Spleen (tissue), 11 donors: ENCODE data around the gene FAM124B. TPM values are rescaled to one million over a fixed set of nuclear protein-coding genes. Genes with fewer than 3 reads are reported as not detected.

Experiments used
- DNase-seq: peaks from one replicate; pipeline ENCODE4 v3.0.0-alpha.2; 2020
- H3K27ac ChIP-seq, 8 donors: fragments of 200-600 bp; sonication (generic) in 7 of 8; 1 replicate in 4 of 8; 2 replicates in 4 of 8; pipeline versions ENCODE4 v1.5.0 to v1.8.0; 2016 to 2021; ENCODE audit warnings: inconsistent platforms in 4 of 8, mild to moderate bottlenecking in 4 of 8, moderate library complexity in 1 of 8
- H3K27me3 ChIP-seq, 7 donors: fragments of 200-600 bp; sonication (generic) in 6 of 7; replicated peaks in 1 of 7; 1 replicate in 4 of 7; 2 replicates in 3 of 7; pipeline versions ENCODE4 v1.5.0 to v1.8.0; 2016 to 2021; ENCODE audit warnings: inconsistent platforms in 3 of 7, mild to moderate bottlenecking in 1 of 7
- H3K36me3 ChIP-seq, 6 donors: fragments of 200-600 bp; sonication (generic) in 5 of 6; 1 replicate in 4 of 6; 2 replicates in 2 of 6; pipeline versions ENCODE4 v1.5.0 to v1.8.0; 2016 to 2021; ENCODE audit warnings: inconsistent platforms in 2 of 6
- H3K4me1 ChIP-seq, 6 donors: fragments of 200-600 bp; sonication (generic) in 5 of 6; 1 replicate in 3 of 6; 2 replicates in 3 of 6; pipeline versions ENCODE4 v1.5.0 to v1.8.0; 2016 to 2021; ENCODE audit warnings: inconsistent platforms in 3 of 6
- H3K4me3 ChIP-seq, 8 donors: fragments of 200-600 bp; sonication (generic) in 7 of 8; 1 replicate in 4 of 8; 2 replicates in 4 of 8; pipeline versions ENCODE4 v1.5.0 to v1.8.0; 2016 to 2021; ENCODE audit warnings: inconsistent platforms in 4 of 8, mild to moderate bottlenecking in 4 of 8, moderate library complexity in 2 of 8
- H3K9me3 ChIP-seq, 8 donors: fragments of 200-600 bp; sonication (generic) in 7 of 8; 1 replicate in 4 of 8; 2 replicates in 4 of 8; pipeline versions ENCODE4 v1.5.0 to v1.8.0; 2016 to 2021; ENCODE audit warnings: inconsistent platforms in 4 of 8
- CTCF ChIP-seq, 11 experiments: fragments of 200-600 bp in 7 of 11; fragments of 450-650 bp in 4 of 11; sonication (generic) in 4 of 11; IDR thresholded peaks in 8 of 11; conservative IDR thresholded peaks in 3 of 11; 1 replicate in 7 of 11; 2 replicates in 4 of 11; pipeline versions ENCODE4 v1.4.0 to v1.8.0; 2016 to 2021; ENCODE audit warnings: antibody characterized with exemption in 11 of 11, inconsistent platforms in 4 of 11, mild to moderate bottlenecking in 1 of 11
- POLR2A ChIP-seq, 3 donors: fragments of 450-650 bp; IDR thresholded peaks; one replicate each; pipeline ENCODE4 v1.5.1; 2017; ENCODE audit warnings: antibody characterized with exemption in 3 of 3, mild to moderate bottlenecking in 1 of 3
- POLR2AphosphoS5 ChIP-seq, 3 donors: sonication (generic); formaldehyde crosslinking; IDR thresholded peaks; one replicate each; pipeline ENCODE4 v1.5.1; 2017; ENCODE audit warnings: antibody characterized with exemption in 3 of 3
- whole genome bisulfite sequencing, 5 donors: extraction: QIAGEN DNeasy Blood & Tissue Kit in 3 of 5; methylation state at CpG; one replicate each; pipeline versions ENCODE4 v1.1.5 to v1.1.7; 2013 to 2018; 5-methylcytosine and 5-hydroxymethylcytosine counted together
- intact Hi-C: fragments of 100-400 bp; cut with DNase I; formaldehyde crosslinking; loops from one replicate; pipeline ENCODE4 v1.15.0; 2023; ENCODE audit warnings: low total_unique reads
- polyA plus RNA-seq, 3 donors: library from polyadenylated mRNA; stranded (reverse); fragments of 200-250 nt; gene quantifications; one replicate each; pipeline ENCODE4 v1.2.1, GENCODE V29; 2013
- total RNA-seq, 7 donors: library from RNA; depleted of rRNA in 3 of 7; stranded (reverse); fragments of >200 nt in 3 of 7; fragmentation: NEBNext Ultra II Directional in 4 of 7; extraction: Animal tissue kit (Norgen Biotek cat#: 25700) in 4 of 7; gene quantifications; one replicate each; pipeline versions ENCODE4 v1.1.0 to v1.2.1, GENCODE V29; 2016 to 2021
- donor health status: healthy with polysubstance abuse.
- donor health status: DM: no; HTN: no; CAD: no; lungs with moderate emphysema.
- donor health status: DM: no; HTN: no; CAD: no.
- donor health status: Bipolar disorder and iron deficiency.
- donor health status: healthy.
- donor health status: DM: no; HTN: no; CAD: no.
- donor health status: DM: yes; HTN: yes; CAD: no.

Gene FAM124B
- total and polyA plus RNA-seq, 10 donors, result 0.30 to 2.8 (median 0.86) TPM

GRCh38 chr2:224444783-224445182 lies 42.9 kb upstream of the FAM124B start:
- Histone ChIP-seq H3K4me3 (no peak overlapping the region), H3K4me1 (peaks cover 0 to 17% (median 12%) of the 10 kb centered on the region in 6 donors), H3K9me3 (no peaks in the 10 kb centered on the region), H3K27ac (no peak overlapping the region), H3K27me3 (peaks cover 0 to 28% (median 12%) of the 10 kb centered on the region in 7 donors), H3K36me3 (no peaks in the 10 kb centered on the region)
- TF ChIP-seq POLR2A (IDR thresholded peaks at IDR 0.05), result no peak
- TF ChIP-seq POLR2AphosphoS5 (IDR thresholded peaks at IDR 0.05), result no peak
- TF ChIP-seq CTCF (IDR thresholded peaks at IDR 0.05 in 8 of 11, conservative IDR thresholded peaks at IDR 0.05 in 3 of 11), result no peak
- intact Hi-C loops, result no loop called here
- WGBS, 5 donors, result 93 to 96% (median 94%) methylated on average over 4 of the region's 4 CpGs
- no peak for DNase-seq

GRCh38 chr2:224444021-224444420 lies 42.1 kb upstream of the FAM124B start:
- DNase-seq, result no peak
- H3K4me1 ChIP-seq, result peaks cover 0 to 17% (median 12%) of the 10 kb centered on the region in 6 donors
- no peak overlapping the region for H3K27ac ChIP-seq
- peaks cover 0 to 28% (median 12%) of the 10 kb centered on the region in 7 donors for H3K27me3 ChIP-seq
- TF ChIP-seq CTCF (IDR thresholded peaks at IDR 0.05 in 8 of 11, conservative IDR thresholded peaks at IDR 0.05 in 3 of 11), result no peak
- TF ChIP-seq POLR2AphosphoS5 (IDR thresholded peaks at IDR 0.05), result no peak
- TF ChIP-seq POLR2A (IDR thresholded peaks at IDR 0.05), result no peak
- no peaks in the 10 kb centered on the region for H3K9me3 ChIP-seq
- intact Hi-C loops, result no loop called here
- H3K36me3 ChIP-seq, result no peaks in the 10 kb centered on the region
- WGBS, 5 donors, result 63 to 84% (median 83%) methylated on average over 5 of the region's 5 CpGs
- no peak overlapping the region for H3K4me3 ChIP-seq

DNA sequence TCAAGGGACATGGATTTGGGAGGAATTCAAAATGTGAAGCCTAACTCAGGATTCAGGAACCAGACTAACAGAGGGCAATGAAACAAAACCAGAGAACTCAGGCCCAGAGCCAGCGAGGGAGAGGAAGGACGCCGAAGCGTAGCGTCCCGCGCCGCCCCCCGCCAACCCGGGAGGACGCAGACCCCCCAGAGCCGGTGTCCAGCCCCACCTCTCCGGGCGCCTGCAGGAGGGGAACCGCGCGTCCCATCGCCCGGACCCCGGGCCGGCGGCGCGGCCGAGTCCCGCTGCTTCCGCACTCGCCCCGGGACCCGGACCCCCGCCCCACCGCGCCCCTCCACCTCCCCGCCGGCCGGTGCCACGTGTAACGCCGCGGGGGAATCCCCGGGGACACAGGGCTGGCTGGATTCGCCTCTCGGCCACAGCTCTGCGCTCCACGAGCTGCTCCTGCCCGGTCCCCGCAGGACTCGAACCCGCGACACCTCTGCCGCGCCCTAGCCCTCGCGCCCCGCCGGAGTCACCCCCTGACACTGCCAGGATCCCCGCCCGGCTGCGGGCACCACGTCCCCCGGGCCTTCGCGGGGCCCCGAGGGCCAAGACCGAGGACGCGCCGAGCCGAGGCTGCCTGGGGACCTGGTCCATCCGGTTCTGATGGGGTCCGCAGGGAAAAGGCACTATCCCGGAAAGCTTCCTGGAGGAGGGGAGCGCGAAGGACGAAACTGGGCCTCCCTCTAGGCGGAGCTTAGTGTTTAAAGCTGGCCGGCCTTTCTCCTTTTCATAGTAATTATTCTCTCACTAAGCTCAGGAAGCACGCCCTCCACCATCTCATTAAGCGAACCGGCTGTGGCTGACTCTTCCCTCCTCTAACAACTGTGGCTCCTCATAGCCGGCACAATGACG lies 40.4 kb upstream of the FAM124B start:
- no peaks in the 10 kb centered on the region for H3K9me3 ChIP-seq
- H3K4me3 ChIP-seq, result peak overlapping the region; percentile 34 to 76 (median 44)
- peaks cover 0 to 28% (median 12%) of the 10 kb centered on the region in 7 donors for H3K27me3 ChIP-seq
- no peaks in the 10 kb centered on the region for H3K36me3 ChIP-seq
- TF ChIP-seq CTCF (IDR thresholded peaks at IDR 0.05 in 8 of 11, conservative IDR thresholded peaks at IDR 0.05 in 3 of 11) (no peak), POLR2A (IDR thresholded peaks at IDR 0.05) (no peak), POLR2AphosphoS5 (IDR thresholded peaks at IDR 0.05) (peak in 1 of 3 donors; percentile 24)
- no peak overlapping the region for H3K27ac ChIP-seq
- 2 to 8% (median 3%) methylated on average over 34 to 82 of the region's 82 CpGs for WGBS, 5 donors
- intact Hi-C loops, result no loop called here
- peak; percentile 75 for DNase-seq
- H3K4me1 ChIP-seq, result peaks cover 0 to 17% (median 12%) of the 10 kb centered on the region in 6 donors

DNA sequence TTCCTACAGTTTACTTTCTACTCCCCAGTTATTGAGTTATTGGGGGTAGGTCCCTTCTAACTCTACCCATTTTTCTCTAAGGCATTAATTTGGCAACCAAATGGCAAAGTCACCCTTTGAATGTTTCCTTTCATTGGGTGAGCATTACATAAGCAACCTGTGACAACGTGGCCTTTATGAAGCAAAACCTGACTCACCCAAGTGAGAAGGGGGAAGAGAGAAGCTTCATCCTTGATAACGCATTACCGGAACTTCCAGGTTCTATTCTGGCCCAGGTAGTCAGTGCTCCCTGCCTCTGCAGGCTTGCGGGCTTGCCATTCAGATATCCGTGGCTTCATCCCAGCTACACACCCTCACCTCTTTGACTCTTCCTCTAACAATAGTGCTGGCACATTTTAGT lies 39.1 kb upstream of the FAM124B start:
- WGBS, 5 donors, result 72 to 86% (median 73%) methylated on average over 5 of the region's 5 CpGs
- intact Hi-C loops, result no loop called here
- Histone ChIP-seq H3K27ac (no peak overlapping the region), H3K27me3 (peaks cover 0 to 28% (median 12%) of the 10 kb centered on the region in 7 donors), H3K36me3 (no peaks in the 10 kb centered on the region), H3K9me3 (no peaks in the 10 kb centered on the region), H3K4me3 (no peak overlapping the region), H3K4me1 (peaks cover 0 to 17% (median 12%) of the 10 kb centered on the region in 6 donors)
- DNase-seq, result no peak
- no peak for TF ChIP-seq POLR2A (IDR thresholded peaks at IDR 0.05)
- no peak for TF ChIP-seq CTCF (IDR thresholded peaks at IDR 0.05 in 8 of 11, conservative IDR thresholded peaks at IDR 0.05 in 3 of 11)
- TF ChIP-seq POLR2AphosphoS5 (IDR thresholded peaks at IDR 0.05), result no peak
